ENCODE data around the gene PLS1.

GRCh38 chr3:142595581-142595950 is 627 bp upstream of the PLS1 start:
- TF ChIP-seq CTCF (conservative IDR thresholded peaks at IDR 0.05; ENCODE audit: low read length): no peak
- TF ChIP-seq EZH2phosphoT487 (IDR thresholded peaks at IDR 0.05; ENCODE audit: borderline replicate concordance, low read depth, low read length): no peak

All from OCI-LY7 (cell line).